HG02763 (cell line): ENCODE results near the gene FH.
A peak's percentile ranks its signal among the peaks of the same experiment; 100 is the strongest.

ENCODE experiments used
- ATAC-seq: cut with Tn5 transposase; IDR thresholded peaks from one replicate; pipeline ENCODE4 v1.9.1; 2021; ENCODE audit warnings: mild to moderate bottlenecking, moderate library complexity; ENCODE audit not compliant: unreplicated experiment

Gene FH

GRCh38 chr1:241519308-241520079 lies at the start of gene FH:
TSS of gene FH (minus strand) at chr1:241519755. CDS start at chr1:241519722, 33 bp downstream.
- peak; percentile 98 for ATAC-seq

GRCh38 chr1:241560849-241561187 lies 41.3 kb upstream of the FH start:
- no peak for ATAC-seq

DNA sequence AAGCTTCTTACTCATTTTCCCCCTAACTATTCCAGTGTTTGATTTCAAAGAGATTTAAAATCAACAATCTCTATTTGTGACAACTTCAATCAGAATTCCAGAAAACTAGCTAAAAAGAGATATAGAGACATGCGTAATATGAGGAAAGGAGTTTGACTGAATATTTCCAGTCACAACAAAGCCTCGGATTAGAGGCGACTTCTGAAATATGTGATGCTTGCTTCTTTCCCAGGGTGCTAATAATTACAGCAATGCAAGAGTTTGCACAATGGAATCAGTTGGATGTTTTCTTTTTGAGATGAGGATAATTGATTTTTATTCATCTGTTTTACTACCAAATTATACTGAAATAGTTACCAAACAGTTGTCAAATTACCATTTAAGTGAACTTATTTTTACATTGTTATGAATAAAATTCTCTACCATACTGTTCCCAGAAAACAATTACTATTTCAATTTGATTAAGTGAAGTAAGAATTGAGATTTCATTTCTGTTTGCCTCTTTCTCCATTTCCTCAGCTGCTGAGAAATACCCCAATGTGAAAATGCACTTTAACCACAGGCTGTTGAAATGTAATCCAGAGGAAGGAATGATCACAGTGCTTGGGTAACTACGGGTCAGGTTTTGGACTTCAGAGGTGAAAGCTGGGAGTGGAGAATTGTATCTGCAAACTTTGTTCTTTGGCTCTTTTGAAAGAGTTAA lies 40.7 kb upstream of the FH start:
- no peak for ATAC-seq

- no peak for ATAC-seq
These were observed 38.1 kb upstream of the FH start for GRCh38 chr1:241557551-241558193.

- no peak for ATAC-seq
These were observed 37.5 kb upstream of the FH start for GRCh38 chr1:241557031-241557430.

DNA sequence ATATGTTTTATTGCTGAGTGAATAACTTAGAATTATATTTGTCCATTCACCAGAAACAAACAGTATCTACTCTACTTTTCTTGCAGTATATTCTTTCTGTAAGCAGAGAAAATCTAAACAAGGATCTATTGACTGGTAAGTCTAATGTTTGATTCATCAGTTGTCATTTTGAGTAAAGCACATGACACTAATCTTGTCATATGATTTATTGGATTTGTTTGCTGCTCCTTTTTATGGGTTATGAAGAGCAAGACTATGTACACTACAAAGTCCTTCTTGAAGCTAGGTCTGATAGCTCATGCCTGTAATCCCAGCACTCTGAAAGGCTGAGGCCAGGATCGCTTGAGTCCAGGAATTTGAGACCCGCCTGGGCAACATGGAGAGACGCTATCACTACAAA lies 36.0 kb upstream of the FH start:
- no peak for ATAC-seq

GRCh38 chr1:241553886-241554592 lies 34.5 kb upstream of the FH start:
- ATAC-seq: no peak

DNA sequence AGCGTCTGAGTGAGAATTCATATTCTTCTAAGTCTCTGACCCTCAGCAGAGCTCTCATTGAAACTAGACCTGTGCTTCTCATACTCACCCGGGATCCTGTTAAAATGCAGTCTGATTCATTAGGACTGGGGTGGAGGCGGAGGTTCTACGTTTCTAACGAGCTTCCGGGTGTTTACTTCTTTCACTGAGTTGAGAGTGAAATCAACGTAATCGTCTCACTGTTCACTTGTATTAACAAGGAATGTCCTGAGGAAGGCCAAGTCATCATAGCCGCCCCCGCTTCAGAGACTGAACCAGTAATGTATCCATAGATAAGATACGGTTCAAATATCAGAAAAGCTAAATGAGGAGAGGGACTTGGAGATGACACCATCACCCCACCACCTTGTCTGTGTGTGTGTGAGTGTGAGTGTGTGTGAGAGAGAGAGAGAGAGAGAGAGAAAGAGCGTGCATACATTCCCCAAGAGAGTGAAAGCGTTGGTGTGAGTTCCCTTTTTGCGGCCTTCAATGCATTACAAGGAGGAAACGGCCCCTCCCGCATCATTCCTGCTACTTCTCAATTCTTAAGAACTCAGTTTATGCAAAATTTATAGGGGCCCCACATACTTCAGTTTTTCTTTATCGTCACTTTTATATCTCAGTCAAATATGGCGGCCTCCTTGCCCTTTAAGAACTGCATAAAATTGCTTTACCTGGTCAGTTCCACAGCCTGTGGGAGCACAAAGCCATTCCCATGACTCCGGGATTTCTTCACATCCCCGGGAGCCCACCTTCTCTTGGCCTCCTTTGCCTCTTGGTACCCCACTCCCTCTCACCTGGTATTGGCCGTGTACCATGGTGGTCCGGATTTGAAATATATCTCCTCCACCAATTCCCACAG lies 32.4 kb upstream of the FH start:
- peak; percentile 79 for ATAC-seq

- no peak for ATAC-seq
These were observed 30.8 kb upstream of the FH start for GRCh38 chr1:241550318-241550717.

DNA sequence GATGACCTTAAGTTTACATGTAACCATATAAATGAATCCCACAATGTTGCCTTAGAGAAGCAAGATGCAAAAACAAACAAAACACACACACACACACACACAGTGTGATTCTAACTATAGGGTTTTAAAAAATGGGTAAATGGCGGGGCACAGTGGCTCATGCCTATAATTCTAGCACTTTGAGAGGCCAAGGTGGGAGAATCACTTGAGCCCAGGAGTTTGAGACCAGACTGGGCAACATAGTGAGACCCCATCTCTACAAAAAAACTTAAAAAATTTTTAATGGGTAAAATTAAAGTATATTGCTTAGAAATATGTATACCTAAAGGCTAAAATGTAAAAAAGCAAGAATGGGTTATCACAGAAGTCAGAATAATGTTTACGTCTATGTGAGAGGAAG lies 28.5 kb upstream of the FH start:
- no peak for ATAC-seq

DNA sequence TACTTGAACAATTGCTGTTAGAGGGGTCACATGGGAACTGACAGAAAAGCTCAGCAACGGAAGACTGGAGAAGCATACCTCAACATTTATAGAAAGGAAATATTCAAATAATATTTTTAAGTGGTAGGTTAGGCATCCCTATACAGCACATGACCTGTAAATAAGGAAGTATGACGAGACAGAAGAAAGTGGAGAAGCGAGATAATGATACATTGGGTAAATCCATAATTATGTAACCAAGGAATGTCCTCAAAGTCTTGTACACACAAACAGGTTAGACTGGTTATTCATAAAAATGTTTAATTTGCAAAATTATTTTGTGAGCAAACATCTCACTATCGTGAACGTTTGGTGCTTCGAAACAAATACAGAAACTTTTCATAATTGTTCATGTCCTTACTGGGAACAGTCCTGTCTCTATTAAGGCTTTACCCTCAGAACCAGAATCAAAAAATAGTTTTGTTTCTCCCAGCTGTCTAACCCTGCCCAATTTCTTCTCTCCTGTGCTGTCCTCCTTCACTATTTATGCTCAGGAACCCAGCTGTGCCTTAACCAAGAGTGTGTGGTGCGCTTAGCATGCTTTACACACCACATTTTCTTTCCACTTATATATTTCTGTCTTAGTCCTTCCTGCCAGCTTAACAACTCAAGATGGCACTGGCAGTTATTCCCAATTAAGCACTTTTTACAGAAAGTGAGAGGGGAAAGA lies 22.8 kb upstream of the FH start:
- no peak for ATAC-seq

DNA sequence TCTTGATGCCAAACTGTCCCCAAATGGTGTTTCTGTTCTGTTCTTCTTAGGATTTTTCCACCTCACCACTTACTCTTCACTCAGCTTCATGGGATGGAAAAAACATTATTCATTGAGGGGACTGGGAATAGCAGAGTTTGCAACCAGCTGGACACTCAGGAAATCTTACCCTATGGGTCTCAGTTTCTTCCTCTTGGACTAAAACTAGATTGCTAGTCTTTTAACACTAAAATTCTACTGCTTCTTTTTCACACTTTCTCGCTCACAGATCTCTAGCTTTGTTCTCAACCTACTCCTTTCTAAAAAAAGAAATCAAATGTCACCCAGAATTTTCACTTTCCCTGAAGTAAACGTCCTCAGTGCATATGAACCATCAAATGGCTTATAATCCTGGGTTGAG lies 17.4 kb upstream of the FH start:
- ATAC-seq: no peak

GRCh38 chr1:241536304-241536703 lies 16.7 kb upstream of the FH start:
- ATAC-seq: no peak

DNA sequence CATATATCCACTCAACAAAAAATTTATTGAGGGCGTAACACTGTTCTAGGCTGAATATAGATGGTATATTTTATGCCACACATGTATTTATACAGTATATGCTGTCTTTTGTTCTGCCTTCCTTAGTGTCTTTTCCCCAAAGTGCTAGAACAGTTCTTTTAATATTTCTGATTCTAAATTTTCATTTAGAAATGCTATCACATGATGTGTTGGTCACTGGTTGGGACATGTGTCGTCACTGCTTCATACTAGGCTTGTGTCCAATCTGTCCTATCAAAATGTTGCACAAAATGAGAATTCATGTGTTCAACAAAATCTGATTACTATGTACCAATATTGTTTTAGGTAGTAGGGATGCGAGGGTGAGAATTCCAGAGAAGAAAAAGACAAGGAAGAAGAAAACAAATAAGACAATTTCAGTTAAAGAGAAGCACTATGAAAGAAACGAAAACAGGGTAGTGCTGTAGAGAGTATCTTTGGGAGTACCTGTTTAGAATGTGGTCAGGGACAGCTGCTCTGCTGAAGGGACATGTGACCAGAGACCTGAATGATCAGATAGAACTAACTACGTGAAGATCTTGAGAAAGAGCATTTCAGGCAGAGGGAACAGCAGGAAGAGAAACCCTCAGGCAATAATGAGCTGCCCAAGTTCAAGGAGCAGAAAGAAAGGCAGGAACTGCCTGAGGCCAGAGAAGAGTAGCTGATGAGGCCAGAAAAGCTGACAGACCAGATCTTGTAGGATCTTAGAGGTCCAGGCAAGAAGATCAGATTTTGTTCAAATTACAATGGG lies 14.0 kb upstream of the FH start:
- peak; percentile 43 for ATAC-seq

- ATAC-seq: peak; percentile 54
These were observed 13.3 kb upstream of the FH start for GRCh38 chr1:241532864-241533263.

DNA sequence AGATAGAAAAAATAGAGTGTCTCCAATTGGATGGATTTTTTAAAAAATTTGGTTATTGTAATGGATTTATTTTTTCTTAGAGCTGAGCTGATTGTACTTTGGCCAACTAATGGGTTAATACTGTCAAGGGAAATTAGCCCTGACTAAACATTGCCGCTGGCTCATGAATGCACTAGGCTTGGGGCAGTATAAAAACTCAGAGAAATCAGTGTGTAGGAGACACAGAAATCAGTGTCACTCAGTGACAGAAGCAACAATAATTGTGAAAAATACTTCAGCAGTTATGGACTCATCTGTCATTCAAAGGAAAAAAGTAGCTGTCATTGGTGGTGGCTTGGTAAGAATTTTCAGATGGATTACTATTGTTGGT lies 12.6 kb upstream of the FH start, which contains the start of gene KMO:
KMO (plus strand) TSS at position 217 of the 370 bp plus-strand sequence; CDS start at position 284, 67 bp downstream.
- ATAC-seq: peak; percentile 27

- peak; percentile 59 for ATAC-seq
These were observed 11.9 kb upstream of the FH start for GRCh38 chr1:241531195-241532161.

- no peak for ATAC-seq
These were observed 7.6 kb upstream of the FH start for GRCh38 chr1:241527146-241527545.
